Stimulated activated CD4-positive, alpha-beta T cell treated with anti-CD3 and anti-CD28 coated beads, Interleukin-15, amount 100 ng/mL, for 24 hours (primary cell): ENCODE results near the gene TMEM208.

ENCODE experiments used
- DNase-seq: peaks from one replicate; pipeline ENCODE4 v3.0.0-alpha.2; 2020

The TMEM208 gene

DNA sequence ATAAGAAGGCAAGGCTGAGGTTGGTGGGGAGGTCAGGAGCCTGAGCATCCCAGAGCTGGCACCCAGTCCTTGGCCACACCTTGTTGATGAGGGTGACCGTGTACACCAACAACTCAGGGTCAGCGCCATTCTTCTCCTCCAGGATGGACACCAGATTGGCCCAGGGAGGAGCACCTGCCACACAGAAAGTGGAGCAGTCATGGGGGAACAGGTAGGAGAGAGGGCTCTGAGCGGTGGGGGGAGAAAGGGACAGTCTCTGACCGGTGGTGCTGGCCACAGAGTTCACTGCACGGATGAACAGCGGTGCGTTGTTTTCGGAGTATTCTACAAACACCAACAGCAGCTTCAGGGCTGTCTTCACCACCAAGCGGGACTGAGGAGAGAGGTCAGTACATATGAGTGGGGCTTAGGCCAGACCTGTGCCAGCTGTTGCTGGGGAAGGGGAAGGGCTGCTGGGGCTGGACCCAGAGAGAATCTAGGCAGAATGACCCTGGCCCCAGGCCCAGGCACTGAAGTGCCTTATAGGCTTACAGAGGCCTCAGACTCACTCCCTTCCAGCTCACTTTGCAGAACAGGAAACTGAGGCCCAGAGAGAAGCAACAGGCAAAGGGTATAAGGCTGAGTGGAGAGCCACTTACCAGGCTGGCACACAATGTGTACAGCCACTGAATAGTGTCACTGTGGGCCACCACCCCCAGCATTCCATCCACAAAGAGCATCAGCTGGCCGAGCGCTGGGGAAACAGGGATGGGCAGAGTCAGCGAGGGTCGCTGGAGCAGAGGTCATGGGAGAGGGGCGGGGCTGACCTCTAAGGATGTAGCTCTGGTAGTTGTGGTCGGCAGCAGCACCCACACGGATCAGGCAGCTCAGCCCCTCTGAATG lies 10.7 kb downstream of the TMEM208 start:
- no peak for DNase-seq

DNA sequence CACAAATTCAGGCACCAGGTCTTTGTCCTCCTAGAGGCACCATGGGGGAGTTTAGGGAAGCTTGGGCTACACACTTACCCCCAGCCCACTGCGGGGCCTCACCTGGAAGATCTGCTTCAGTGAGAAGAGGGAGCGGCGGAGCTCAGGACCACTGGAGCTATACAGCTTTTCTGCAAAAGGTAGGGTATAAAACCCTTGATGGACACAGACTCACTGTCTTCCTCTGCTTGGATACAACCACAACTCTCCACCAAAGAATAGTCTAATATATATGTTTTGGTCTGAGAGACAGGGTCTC lies 11.3 kb downstream of the TMEM208 start:
- DNase-seq = no peak

DNA sequence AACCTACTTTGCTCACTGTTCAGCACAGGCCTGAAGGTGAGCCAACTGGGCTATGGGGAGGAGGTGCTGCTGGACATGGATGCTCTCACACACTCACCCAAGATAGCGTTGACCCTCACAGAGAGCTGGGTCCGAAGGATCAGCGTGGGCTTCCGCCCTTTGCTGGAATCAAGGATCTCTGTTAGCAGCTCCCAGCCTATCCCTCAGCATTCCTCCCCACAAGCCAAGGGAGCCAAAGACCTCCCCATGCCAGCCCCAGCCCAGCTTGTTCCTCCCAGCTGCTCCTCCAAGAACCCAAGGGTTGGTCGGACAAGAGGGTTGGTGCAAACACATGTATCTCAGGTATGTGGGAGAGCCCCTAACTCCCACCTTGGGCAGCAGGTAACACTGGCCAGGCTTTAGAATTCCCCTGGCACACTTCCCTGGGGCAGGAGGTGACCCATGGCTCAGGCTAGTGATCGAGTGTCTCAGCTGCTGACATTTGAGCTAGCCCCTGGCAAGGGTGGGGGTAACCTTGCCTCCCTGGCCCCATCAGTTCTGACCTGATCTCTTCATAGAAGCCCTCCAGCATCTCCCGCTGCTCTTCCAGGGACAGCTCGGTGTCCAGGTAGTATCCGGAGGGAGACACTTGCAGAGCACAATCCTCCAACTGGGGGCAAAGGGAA lies 12.0 kb downstream of the TMEM208 start:
- no peak for DNase-seq

DNA sequence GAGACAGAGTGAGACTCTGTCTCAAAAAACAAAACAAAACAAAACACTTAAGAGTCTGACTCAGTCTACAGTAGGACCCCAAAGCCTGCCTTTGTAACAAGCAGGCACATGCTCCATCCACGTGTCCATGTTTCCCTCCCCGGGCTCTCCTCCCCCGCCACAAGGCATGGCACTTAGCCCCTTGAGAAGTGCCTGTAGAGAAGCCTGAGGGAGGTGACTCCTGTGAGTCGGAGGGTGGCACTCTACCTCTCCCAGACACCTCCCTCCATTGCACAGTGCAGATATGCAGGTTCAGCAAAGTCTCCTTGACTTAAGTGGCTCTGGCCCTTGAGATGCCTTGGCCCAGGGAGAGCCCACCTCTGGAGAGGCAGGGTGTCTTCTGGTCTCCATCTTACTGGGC lies 13.6 kb downstream of the TMEM208 start:
- no peak for DNase-seq

DNA sequence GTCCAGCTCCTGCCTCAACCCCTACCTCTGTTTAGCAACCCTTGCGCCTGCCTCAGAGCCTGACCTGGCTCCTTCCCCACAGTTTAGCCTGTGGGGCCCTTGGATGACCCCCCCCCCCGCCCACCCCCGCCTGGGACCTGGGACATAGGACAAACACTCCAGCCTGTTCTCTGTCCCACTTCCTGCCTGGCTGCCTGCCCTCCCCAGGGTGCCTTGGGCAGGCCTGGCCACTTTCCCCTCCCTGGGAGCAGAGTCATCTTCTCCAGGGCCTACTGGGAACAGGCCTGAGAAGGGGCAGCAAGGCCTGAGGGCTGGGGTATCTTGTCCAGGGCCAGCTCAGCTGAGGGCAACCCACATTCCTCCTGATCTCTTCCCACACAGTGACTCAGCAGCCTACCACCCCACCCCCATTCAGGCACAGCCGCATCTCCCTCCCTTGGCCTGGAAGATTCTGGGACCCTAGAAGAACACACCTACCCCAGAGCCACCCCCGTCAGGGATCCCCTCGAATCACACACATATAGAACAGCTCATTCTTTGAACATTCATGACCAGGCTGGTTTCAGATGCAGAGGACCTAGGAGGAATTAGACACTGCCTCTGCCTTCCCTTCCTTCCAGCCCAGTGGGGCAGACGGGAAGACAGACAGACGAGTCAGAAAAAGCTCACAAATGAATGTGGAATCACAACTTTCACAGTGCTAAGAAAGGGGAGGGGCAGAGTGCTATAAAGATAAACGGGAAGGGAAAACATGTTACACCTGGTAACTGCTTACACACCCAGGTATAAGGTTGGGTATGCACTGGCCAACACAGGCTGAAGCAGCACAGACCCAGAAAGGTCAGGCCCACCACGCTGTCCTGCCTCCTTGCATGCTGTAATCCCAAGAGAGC lies 14.3 kb downstream of the TMEM208 start:
- DNase-seq = no peak

DNA sequence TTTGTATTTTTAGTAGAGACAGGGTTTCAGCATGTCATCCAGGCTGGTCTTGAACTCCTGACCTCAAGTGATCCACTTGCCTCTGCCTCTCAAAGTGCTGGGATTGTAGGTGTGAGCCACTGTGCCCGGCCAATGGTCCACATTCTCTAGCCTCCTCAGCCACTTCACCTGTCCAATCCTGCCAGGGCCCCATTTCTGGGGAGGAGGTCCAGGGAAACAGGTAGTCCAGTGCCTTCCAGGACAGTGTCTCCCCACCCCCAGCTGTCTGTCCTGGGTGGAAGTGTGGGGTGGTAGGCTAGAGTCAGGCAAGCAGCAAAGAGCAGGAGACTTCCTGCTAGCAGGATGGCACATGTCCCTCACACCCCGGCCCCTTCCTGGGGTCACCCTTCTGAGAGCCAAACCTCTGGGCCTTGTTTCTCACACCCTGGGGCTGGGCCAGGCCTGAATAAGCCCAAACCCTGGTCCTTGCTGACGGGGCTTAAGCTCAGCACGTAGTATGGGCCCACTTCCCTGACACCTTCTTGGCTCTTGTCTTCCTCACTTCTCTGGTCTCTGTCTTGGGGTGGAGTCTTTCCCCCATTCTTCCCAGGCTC lies 15.3 kb downstream of the TMEM208 start:
- DNase-seq = no peak

DNA sequence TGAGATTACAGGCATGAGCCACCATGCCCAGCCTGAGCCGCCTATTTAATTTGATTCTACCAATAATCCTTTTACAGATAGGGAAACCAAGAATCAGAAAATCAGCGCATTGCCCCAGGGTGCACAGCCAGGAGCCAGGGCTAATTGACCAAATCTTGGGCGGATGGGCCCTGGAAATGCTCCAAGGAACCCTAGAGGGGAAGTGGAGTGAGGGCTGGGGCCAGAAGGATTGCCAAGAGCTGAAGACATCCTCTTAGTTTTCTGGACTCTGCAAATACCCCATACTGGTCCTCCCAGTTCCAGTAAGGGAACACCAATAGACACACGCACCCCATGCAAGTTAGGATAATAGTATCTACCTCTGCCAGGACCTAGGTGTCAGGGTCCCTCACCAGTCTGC lies 16.6 kb downstream of the TMEM208 start:
- DNase-seq = no peak

DNA sequence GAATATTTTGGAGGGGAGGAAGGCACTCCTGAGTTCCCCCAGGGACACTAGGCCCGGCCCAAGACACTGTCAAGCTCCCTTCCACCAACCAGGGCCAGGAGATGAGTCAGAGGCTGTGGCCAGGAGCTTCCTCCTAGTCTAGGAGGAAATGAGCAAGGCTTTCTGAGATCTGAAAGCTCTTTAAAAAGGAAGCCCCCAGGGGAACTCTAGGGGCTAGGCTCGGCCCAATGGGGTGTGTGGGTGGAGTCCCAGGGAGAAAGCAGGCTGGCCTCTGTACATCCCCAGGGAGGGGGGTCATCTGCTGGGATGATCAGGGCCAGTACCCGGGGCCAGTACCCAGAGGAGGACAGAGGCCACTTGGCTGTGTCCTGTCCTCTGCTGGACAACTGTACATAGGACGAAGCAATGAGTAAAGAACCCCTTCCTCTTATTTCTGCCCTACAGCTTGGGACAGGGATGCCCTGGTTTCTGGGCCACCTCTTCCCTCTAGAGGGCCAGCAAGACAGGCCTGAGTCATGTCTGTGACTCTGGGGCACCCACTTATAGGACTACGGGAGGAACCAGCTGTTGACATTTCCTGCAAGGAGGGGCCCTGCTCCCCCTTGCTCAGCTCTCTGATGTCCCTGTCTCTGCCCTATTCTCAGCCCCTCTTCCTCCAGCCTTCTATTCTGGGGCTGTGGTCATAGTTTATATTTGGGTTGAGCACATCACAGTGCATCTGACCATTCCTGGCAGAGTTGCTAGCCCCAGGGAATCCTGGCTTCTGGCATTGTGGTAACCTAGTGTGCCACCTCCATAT lies 17.7 kb downstream of the TMEM208 start:
- peak; percentile 87 for DNase-seq

DNA sequence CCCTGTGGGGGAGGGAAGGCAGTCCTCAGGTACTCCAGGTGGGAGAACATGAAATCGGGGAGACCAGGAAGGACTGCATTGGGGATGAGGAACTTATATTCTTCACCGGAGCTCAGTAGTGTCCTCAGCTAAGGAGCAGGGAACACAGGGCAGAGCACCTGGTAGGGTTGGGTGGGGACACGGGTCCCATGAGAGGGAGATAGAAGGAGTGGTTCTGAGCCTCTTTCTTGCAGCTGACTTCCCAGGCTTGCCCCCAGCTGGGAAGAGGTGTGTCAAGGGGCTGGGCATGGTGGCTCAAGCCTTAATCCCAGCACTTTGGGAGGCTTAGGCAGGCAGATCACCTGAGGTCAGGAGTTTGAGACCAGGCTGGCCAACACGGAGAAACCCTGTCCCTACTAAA lies 18.3 kb downstream of the TMEM208 start:
- no peak for DNase-seq

DNA sequence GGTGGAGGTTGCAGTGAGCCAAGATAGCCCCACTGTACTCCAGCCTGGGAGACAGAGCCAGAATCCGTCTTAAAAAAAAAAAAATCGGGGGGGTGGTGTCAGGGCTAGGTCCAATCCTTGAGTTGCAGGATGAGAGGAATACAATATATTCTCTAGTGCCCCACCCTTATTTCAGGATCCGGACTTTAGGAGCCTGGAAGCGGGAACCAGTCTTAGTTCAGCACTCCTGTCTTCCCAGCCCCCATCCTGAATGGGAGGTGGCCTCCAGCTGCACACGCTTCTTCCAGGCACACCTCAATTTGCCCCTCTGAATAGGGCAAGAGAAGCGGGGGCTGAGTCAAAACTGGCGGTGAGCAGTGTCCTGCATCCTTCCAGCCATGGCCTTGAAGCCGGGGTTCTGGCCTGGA lies 18.7 kb downstream of the TMEM208 start:
- no peak for DNase-seq

DNA sequence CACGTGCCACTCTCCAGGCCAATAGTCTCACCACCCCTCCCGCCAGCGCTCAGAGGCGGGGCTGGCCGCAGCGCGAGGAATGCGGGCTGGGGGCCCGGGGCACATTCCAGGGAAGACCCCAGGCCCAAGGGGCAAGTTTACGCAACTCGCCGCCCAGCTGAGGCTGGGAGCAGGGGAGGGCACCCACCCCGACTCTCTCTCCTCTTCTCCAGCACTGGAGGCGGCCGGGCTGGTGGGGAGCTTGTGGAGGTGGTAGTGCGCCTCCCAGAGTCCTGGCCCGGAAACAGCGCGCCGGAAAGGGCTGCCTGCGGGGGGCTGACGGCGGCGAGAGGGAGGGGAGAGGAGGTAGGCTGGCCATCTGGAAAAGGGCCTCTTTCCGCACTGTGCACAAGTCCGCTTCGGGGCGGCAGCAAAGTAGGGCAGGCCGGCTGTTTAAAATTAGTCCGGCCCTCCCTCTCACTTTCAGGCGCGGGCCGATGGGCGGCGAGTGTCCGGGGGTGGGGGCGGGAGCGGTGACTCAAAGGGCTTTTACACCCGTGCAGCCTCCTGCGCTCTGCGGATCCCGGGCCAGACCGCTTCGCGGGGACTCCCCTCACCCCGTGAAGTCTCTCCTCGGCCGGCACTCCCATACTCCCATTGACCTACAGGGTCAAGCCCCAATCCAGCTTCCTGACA lies 19.3 kb downstream of the TMEM208 start:
- peak; percentile 73 for DNase-seq

DNA sequence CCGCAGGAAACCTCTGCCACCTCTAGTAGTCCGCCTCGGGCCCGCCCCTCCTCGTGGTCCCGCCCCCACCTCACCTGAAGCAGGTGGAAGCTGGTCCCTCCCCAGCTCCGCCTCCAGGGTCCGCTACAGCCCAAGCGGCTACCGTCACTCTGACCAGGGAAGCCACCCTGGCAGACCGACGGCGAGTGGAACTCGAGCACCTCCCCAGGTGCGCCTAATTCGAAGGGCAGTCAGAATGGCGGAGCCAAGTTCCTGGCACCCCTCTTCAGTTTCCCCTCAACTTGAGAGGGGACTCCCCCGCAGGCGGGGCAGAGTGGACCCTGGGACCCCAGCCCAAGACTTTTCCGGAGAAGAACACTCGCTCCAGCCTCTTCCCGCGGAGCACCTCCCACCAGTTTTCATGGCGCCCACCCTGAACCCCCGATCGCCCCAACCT lies 19.8 kb downstream of the TMEM208 start:
- no peak for DNase-seq

DNA sequence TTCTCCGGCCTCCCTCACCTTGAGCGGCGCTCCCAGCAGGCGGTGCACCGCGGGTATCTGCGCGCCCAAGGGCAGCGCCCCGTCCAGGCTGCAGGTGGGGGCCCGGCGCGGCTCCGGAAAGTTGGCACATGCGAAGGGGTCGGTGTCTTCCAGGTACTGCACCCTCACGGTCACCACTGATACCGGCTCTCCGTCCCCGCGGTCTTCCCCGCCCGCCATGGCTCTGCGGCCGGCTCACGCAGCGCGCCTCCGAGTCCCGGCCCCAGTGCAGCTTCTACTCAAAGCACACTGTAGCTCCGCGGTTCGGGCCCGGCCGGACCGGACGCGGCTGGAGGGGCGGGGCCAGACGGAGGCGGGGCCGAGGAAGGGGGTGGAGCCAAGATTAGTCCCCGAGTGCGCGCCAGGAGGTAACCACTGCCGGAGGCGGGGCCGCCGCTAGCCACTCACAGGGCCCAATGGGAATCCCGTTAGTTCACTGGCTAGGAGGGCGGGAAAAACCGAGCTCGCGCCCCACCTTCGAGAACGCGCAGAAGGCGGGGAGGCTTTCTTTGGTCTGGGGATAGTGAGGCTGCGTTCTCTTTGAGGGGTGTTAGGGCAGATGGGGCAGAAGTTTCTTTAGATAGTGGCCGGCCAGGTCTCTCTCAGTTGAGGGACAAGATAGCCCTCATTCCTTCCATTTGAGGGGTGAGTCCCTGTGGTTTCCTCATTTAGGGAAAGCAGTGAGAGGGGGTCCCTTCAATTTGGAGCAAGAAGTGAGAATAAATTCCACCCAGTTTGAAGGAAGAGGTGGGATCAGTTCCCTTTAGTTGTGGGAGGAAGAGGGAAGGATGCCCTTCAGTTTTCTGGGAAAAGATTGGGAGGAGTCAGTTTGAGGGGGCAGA lies 20.5 kb downstream of the TMEM208 start, which contains the start of gene FHOD1:
FHOD1 (minus strand) TSS at position 290 of the 881 bp plus-strand sequence; CDS start at position 219, 71 bp downstream.
- peak; percentile 99 for DNase-seq

DNA sequence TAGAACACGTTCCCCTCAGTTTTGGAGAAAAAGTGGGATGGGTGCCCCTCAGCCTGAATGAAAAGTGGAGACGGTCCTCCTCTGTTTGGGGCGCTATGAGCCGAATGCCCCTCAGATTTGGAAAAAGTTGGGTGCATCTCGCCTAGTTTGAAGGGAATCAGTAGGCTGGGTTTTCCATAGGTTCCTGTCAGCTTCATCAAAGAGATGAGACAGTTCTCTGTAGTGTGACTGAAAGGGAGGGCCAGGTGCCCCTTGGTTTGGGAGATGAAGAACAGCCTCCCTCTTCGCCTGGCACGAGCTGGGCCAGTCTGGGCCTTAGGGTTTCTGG lies 21.1 kb downstream of the TMEM208 start:
- DNase-seq = no peak

DNA sequence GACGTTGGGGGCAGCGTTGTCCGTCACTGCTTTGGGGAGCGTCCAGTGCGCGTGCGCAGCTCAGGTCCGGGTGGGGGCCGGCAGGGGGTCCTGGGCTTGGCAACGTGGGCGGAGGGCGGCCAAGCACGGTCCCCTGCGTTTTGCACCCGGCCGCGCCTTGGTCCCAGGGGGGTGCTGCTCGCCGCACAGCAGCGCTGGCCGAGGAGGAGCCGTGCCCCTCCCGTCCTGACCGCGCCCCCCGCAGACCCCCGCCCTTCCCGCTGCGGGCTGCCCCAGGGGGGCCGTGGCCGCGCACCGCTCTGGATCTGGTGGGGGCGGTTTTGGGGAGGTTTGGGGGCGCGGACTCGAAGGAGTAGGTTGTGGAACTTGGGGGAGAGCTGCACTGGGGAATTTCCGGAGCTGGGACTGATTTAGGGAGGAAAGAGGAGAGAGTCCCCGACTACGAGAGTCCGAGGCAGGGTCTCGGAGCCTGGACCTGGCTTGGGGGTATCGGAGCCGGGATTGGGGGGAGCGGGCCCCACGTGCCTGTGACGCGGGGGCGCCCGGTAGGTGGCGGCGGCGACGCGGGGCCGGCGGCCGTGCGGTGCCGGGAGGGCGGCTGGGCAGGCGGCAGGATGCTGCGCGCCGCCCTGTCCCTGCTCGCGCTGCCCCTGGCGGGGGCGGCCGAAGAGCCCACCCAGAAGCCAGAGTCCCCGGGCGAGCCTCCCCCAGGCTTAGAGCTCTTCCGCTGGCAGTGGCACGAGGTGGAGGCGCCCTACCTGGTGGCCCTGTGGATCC lies 21.7 kb downstream of the TMEM208 start, which contains the start of gene SLC9A5:
SLC9A5 (plus strand) TSS at position 579 of the 777 bp plus-strand sequence; CDS start at position 615, 36 bp downstream.
- DNase-seq = peak; percentile 52

DNA sequence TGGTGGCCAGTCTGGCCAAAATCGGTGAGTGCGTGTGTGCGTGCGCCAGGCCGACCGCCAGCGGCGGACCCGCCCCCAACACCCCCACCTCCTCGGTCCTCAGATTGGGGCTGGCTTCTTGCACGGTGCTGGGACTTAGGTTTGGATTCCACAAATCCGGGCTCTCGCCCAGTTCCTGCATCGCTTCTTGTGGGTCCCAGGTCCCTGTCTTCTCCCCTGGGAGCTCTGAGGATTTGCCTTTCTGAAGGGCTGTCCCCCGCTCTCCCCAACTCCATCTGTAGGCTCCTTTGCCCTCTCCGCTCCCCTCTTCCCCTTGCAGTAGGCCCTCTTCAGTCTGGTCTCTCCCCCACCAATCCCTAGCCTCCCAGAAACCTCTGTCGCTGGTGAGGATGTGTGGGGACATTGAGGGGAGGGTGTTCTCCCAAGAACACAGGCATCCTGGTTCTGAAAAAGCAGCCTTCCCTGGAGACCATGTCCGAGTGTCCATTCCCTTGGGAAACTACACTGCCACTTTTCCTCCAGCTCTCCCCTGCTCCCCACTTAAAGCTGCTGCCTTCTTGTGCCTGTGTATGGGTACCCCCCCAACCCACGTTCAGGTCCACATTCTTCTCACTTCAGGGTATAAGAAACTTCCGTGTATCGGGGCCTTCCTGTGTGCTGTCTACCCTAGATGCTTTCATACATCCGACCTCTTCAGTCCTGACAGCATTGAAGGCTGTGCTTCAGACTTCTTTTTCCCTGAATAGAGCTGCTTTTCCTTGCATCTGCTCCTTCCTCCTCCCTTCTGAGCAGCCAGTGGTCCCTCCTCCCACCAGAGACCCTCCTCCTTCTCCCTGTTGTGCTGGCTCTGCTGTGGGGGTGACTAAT lies 22.5 kb downstream of the TMEM208 start:
- DNase-seq = peak; percentile 34

DNA sequence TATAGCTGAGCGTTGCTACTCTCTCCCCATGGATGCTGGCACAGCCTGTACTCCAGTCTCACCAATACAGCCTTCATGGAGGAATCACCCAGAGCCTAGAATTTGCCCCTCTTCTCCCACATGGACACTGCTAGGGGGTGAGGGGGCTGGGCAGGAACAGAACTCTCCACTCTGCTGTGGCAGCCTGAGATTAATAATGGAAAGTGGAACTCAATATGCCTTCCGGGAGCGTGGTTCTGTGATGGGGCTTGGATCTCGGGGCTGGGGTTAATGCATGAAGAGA lies 23.1 kb downstream of the TMEM208 start:
- DNase-seq = no peak

DNA sequence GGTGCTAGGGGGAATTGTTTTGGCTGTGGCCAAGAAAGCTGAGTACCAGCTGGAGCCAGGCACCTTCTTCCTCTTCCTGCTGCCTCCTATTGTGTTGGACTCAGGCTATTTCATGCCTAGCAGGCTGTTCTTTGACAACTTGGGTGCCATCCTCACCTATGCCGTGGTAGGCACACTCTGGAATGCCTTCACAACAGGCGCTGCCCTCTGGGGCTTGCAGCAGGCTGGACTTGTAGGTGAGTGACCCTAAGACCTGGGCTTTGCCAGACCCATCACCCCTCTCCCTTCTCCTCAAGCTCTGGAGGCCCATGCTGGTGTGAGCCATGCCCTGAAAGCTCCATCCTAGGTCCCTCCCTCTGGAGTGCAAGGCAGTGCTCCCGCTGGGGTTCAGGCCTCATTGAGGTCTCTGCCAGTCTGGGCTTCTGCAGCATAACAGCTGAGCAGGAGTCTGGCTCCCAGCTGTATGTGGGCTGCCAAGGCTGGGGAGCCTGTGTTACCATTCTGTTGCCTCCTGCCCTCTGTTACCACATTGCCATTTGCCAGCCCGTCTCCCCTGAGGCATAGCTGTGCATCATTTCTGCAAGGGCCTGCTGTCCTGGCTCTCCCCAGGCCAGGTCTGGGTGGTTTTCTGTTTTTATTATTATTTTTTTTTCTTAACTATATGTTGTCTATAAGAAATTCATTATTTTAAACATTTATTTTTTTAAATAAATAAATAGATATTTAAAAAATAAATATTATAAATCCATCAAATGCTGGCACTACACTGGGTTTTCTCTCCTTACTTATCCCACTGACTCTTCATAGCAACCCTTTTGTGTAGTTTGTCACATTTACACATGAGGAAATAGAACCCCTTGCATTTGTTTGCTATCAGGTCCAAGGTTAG lies 25.9 kb downstream of the TMEM208 start:
- no peak for DNase-seq
